NCI-H1048 (cell line): ENCODE data around the gene SH3D19.

ENCODE experiments used
- DNase-seq: peaks from one replicate; lab custom pipeline; 2025; lab: John Stamatoyannopoulos, UW

The SH3D19 gene

DNA sequence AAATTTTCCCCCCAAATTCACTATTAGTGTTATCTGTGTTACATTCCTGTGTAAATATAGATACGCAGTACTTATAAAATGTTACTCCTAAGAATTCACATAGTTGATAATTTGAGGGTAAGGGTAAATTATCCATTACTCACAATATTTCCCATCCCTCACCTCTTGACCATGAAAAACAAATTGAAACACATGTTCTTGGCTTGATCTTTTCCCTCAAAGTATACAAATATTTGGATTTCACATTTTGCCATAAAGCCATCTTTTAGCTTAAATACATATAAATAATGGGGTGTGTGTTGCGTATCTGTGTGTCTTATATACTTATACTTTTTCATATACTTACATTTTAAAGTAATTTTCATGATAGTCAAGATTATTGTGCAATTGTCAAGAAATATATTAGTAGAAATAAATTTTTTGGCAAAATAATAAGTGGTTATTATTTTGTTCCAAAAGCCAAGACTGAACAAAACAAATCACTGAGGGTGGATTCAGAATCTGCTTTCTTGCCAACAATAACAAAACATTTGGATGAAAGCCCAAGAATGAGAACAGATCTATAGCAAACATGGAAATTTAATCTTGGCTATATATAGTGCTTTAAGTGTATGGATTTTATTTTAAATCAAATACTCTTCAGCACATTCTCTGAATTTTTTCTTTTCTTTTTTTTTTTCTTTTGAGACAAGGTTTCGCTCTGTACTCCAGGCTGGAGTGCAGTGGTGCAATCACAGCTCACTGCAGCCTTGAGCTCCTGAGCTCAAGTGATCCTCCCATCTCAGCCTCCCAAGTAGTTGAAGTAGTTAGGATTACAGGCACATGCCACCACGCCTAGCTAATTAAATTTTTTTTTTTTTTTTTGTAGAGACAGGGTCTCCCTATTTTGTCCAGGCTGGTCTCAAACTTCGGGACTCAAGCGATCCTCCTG is 97.0 kb downstream of the SH3D19 start:
- no peak for DNase-seq

DNA sequence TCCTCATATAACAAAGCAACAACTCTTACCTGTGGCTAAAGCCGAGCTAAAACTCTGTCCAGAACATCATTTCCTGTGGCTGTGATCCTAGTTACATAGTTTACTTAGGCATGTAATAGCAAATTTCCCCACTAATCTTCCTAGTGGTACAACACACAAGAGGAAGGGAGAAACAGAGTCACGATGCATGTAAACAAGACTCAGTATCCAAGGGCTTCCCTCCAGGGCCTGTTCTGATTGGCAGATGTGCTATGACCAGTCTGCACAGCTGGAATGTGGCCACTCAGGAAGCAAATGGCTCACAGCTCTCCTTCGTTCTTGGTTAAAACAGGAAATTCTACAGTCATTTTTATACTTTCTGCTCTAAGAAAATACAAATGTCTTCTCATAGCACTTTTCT is 97.7 kb downstream of the SH3D19 start:
- DNase-seq, result no peak

DNA sequence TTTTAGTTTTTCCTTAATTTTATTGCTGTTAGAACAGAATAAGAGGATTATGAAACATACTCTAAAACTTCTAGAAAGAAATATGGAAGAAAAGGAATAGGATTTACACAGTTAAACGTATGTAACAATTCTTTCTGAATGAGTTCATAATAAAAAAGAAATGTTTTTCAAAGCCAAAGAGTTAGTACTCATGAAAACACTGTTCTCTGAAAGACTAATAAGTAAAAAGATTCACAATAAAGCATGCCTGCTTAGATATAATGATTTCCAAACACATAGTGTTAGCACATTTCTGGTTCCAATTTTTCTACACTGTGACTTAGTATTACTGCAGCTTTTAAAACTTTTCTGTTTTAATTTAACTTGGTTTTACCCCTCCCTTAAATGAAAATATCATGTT is 98.2 kb downstream of the SH3D19 start:
- DNase-seq, result no peak

DNA sequence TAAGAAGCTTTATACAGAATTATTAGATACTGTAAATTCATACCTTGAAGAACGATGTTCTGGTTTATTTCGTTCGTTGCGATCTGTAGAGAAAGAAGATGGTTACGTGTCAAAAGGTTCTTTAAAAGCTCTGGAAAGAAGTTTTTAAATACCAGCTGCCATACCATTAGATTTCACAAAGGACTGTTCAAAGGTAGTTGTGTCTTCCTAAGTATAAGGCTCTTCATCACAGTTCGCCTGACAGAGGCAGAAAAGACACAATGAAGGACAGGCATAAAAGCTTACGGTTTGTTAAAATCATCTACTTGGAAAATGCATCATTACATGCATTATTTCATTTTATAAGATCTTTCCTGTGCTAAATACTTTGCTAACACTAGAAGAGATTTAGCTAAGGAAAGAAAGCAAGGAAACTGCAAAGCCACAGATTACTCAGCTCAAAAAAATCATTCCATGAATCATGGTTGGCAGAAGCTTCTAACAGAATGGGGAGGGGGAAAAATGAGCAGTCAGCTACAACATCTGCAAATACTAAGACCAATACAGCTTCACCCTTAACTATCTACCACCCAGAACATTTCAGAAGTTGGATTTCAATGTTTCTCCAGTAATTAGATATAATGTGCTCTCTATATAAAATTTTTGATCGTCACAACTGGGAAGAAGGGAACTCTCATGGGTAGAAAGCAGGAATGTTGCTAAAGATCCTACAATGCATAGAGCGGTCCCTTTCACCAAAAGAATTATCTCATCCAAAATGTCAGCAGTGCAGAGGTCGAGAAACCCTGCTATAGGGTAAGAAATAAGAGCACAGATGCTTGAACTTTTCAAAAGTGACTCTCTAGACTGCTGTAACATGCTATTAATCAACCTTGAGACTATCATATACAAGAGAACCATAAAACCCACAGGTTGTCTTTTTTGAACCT is 99.1 kb downstream of the SH3D19 start:
- no peak for DNase-seq

DNA sequence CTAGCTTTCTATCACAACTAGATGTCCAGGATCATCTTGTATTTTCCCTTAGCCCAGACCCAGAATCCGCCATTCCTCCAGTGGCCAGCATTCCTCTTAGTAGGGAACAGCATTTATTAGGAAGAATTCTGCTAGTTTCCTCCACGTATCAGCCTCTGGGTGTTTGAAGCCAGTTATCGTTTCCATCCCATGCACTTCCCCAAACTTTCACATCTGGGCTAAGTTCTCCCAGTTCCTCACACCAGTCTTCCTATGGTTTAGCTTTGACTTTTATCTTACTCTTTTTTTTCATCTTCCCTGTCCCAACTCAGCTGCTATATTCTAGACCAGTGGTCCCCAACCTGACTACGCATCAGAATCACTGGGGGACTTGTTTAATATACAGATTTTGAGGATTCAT is 101.9 kb downstream of the SH3D19 start:
- DNase-seq, result no peak

DNA sequence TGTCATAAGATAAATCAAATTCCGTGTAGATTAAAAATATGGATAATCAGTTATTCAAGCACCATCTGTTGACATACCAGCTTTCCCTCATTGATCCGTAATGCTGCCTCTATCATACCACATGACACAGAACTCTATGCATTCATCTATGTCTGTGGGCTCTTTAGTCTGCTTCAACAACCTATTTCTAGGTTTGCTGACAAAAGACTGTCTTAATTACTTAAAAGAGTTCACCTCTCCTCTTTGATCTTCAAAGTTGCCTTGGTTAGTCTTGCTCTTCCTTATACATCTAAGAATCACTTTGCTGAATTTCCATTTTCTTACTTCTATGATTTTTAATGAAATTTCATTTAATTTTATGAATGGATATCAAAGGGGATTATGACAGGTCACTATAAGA is 105.5 kb downstream of the SH3D19 start:
- DNase-seq, result no peak

DNA sequence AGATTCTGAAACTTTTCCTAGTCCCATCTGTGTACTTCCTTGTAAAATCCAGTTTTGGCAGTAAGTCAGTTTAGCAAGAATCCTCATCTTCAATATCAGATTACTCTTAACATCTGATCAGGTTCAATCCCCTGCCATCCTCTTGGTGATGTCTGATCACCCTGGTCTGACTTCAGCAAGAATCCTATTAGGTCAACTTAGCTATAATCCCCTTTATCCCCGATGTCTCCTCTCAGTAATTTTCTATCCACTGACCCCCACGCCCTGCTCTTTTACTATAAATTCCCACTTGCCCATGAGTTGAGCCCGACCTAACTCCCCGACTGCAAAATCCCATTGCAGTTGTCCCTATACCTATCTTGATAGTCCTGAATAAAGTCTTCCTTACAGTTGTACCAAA is 106.3 kb downstream of the SH3D19 start:
- no peak for DNase-seq

DNA sequence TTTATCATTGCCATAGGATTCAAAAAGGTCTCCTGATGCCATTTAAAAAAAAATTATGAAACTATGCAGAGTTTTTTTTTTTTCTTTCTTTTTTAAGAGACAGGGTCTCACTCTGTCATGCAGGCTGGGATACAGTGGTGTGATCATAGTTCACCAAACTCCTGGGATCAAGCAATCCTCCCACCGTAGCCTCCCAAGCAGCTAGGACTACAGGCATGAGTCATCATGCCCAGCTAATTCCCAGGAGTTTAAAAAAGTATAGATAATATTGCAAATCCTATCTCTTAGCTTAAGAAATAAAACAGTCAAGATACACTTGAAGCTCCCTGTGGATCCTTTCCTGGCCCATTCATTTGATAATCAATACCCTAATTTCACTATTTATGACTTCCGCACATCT is 107.1 kb downstream of the SH3D19 start:
- no peak for DNase-seq

DNA sequence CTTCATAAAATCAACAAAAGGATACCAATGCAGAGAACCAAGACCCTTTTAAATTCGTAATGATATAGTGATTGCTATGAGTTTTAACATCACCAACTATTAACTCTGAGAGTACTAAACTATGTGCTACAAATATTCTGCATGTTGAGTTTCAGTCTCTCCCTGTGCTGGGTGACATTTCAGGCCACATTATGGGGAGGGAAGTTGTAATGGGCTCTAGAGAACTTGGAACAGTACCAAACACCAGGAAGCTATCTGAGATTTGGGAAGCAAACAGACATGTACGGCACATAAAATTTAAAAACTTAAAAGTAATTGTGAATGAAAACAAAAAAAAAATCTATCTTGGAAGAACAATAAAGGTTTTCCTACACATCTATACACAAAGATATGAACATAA is 108.1 kb downstream of the SH3D19 start:
- no peak for DNase-seq

DNA sequence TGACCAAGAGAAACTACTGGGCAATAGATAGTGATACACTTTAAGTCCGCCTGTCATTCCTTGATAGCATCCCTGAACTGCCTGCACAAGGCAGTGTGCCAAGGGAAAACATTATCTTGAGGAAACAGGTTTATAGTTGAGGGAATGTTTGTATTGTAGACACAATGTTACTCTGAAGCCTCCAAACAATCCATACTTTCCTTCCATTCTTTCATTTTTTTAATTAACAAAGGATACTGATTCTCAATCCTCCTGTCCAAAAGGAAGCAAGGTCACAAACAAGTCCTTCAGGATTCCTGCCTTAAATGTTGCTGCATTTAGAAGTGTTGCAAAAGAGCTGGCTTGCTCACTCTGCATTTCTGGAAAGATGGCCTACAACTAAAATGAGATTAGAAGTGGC is 110.1 kb downstream of the SH3D19 start:
- DNase-seq, result no peak

DNA sequence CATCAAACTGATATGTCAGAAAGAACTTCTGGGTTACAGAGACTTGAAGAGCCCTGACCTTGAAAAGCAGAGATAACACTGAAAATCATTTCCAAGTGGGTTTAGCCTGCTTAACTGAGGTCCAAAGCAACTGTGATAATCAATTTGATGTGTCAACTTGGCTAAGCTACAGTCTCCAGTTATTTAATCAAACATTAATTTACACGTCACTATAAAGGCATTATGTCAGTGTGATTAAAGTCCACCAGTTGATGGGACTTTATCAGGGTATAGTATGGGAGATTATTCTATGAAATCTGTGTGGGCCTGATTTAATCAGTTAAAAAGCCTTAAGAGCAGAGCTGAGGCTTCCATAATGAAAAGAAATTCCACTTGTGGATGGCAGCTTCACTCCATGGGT is 117.5 kb downstream of the SH3D19 start:
- DNase-seq, result no peak

DNA sequence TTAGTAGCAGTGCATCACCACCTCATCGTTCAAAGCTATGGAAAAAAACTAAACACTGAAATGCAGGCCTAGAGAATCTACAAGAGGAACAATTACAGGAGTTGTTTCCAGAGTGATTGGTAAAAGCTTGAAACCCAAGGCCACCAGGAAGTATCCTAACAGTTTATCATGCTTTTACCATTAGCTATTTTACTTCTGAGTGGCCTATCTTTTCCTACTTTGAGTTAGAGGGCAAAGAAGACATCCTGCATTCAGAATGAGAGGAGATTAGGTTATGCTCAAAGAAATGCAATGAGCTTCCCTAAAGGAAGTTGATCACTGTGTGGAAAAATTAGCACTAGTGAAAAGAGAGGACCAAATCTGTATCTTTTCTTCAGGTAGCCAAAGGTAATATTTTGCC is 118.2 kb downstream of the SH3D19 start:
- no peak for DNase-seq

DNA sequence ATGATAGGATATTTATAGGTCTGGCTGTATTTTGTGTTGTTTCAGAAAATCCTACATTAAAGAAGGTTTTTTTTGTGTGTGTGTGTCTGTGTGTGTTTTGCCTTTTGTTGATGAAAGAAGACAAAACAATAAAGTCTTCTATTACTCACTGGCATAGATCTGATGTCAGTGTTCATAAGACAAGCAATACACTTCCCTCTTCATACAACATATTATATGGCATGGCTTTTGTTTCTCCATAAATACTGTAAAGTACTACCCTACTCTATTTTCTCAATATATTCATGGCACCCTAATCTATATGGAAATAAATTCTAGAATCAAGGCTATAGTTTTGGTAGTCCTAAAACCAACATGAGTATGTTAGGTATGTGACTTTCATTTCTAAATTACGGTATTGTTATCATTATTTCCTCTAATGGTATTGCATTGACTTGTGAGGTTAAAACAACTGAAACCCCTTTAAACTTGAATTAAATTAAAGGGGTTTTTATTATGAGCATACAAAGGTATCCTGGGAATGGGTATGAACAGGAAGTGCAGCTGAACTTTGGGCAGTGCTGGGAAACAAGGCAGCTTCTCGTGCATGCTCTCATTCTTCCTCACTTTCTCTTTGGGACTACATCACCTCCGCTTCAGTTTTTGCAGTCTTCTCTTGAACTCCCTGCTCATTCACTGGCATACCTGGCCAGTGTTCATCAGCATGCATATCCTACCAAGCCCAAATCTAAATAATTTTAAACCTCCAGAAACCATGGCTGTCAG is 119.0 kb downstream of the SH3D19 start:
- DNase-seq, result no peak

DNA sequence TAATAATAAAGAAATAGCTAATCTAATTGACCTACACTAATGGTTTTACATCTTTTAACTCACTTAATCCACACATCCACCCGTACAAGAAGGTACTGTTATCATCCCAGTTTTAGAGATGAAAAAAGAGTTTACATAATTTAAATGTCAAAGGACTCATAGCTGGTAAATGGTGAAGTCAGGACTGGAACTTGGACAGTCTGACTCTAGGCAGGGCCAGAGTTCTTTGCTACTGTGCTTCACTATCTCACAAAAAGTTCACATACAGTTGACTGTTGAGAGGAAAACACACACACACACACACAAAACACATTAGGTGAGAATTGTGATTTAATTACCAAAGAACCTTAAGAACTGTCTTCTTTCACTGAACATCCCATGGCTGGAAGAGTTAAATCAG is 119.7 kb downstream of the SH3D19 start:
- DNase-seq, result no peak

DNA sequence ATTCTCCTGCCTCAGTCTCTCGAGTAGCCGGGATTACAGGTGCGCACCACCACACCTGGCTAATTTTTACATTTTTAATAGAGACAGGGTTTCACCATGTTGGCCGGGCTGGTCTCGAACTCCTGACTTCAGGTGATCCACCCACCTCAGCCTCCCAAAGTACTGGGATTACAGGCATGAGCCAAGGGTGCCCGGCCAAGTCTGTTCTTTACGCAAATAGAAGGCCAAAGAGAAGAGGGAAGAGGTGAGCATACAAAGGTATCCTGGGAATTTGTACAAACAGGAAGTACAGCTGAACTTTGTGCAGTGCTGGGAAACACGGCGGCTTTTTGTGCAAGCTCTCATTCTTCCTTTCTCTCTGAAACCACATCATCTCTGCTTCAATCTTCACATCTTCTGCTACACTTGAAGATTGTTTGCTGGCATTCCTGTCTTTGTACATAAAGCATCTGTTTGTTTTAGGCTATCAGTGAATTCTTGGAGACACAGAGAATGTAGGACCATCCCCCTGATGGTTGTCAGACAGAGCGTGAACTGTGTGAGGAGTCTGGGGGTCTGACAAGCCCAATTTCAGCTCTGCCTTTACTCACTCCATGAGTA is 120.4 kb downstream of the SH3D19 start:
- DNase-seq, result no peak

DNA sequence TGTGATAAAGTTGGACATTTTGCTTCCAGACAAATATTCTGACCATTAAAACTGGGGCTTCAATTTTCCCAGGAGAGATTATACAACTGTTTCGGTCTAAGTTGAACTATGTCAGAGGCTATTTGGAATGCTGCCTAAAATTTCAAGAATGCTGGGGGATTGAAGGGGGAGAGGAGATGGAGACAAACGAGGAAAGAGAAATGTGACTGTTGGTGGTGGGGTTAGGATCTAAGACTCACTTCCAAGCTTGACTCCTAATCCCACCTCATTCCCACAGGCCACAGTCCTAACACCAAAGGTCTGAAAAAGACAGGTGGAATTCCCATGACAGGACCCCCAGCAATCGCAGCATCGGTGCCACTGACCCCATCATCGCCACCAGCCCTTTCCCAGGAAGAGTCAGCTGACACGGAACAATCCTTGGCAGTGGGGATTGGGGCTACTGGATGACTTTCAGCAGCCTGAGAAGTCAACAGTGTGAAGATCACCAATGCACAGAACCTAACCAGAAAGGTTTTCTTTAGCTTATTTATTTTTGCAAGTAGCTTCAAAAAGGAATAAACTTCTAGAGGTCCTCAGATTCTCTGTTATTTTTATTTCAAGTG is 122.5 kb downstream of the SH3D19 start:
- no peak for DNase-seq

DNA sequence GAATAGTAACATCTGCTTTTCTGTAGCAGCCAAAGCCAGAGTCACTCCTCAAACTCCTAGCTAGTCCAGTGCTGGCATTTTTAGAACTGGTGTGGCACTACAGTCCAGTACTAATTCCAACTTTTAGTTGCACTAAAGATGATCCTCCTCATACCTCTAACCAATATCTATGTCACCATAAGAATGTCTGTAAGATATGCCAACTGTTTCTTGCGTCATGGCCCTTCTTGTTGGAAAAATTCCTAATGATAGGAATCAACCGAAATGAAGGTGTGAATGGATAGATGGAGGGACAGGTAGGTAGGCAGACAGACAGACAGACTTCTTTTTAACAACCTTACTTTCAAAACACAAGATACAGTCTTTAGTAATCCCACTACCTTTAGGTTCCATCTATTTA is 123.0 kb downstream of the SH3D19 start:
- DNase-seq, result no peak

DNA sequence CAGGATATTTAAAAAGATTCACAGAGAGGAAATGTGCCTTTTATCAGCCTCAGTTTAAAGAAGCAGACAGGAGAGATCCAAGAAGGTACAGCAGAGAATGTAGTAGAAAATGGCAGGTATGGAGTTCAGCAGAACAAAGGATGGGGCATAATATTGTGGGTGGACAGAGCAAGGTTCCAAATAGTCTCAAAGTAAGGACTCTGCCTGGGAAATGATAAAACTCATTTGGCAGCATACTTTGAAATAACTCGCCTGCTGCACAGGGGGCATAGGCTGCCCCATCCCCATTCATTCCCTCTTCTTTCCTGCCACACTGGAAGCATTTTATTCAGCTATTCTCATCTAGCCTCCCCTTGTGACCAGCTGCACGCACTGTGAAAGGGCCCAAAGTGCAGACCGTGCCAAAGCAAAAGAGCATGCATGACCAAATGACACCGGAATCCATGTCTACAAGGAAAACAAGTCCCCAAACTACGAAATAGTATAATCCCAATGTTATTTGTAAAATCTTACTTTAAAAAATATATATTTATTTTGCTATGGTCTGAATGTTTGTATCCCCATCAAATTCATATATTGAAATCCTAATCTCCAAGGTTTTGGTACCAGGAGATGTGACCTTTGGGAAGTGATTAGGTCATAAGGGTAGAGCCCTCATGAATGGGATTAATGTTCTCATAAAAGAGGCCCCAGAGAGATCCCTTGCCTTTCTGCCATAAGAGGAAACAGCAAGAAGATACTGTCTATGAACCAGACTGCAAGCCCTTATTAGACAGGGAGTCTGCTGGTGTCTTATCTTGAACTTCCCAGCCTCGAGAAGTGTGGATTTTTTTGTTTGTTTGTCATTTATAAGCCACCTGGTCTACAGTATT is 125.8 kb downstream of the SH3D19 start:
- no peak for DNase-seq

DNA sequence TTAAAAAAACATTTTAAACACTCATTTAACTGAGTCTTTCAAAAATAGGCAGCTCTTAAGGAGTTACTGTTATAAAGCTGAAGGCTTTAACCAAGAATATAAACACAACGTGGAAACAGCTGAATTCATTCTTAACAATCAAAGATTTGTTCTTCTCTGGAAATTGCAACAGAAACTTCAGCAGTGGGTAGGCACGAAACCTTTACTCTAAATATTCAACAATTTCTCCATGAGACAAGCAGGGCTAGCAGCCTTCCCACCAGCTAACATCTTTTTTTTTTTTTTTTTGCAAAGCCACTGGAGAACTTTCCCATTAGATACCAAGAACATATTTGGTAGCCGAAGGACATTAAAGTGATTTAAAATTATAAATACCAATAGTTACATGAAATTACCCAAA is 126.7 kb downstream of the SH3D19 start:
- no peak for DNase-seq

DNA sequence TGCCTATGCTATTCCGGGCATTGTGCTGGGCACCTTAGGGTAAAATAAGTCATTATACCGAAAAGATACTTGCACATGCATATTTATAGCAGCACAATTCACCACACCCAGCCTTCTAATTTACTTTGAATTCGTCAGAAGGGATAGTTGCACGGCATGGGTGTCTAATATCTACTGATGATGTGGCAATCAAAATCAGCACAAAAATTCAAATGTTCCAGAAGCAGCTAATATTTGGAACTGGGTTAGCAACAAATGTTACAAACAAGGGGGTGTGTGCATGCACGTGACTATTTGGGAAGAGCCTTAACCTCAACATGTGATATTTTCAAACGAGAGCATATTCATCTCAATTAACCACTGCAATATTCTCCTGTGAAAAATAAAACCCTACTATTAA is 128.2 kb downstream of the SH3D19 start:
- no peak for DNase-seq
